ENCODE data around the gene ATP13A3. TPM values are rescaled to one million over a fixed set of nuclear protein-coding genes. Genes with fewer than 3 reads are reported as not detected.
"Not testable (repeated sequence)": the region's sequence is repeated elsewhere in the genome, so short reads cannot be mapped to it uniquely, and the experiment has no call there.

ATP13A3 gene
- total RNA-seq, 1 donor, result 228 TPM

DNA sequence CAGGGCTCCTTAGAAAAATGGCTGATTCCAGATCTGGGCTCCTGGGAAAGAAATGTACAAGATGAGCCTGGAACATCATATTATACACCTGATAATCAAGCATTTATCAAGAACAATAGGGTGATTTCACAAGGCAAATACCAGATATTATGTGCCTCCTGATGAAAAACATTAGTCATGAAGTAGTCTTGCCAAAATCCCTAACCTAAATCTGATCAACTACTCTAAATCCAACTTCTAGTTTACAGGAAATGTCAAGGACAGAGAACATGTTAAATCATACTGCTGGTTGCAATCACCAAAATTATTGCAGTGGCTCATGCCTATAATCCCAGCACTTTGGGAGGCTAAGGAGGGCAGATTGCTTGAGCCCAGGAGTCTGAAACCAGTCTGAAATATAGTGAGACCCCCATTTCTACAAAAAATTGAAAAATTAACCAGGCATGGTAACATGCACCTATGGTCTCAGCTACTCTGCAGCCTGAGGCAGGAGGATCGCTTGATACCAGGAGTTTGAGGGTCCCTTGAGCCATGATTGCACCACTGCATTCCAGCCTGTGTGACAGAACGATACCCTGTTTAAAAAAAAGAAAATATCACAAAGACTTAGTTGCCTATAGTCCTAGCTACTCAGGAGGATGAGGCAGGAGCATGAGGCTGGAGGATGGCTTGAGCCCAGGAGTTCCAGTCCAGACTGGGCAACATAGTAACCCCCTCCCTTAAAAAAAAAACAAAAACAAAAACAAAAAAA is 34.9 kb upstream of the ATP13A3 start:
- peak; percentile 81 for DNase-seq (ENCODE audit: low read depth)
- TF ChIP-seq, protein P1, sequence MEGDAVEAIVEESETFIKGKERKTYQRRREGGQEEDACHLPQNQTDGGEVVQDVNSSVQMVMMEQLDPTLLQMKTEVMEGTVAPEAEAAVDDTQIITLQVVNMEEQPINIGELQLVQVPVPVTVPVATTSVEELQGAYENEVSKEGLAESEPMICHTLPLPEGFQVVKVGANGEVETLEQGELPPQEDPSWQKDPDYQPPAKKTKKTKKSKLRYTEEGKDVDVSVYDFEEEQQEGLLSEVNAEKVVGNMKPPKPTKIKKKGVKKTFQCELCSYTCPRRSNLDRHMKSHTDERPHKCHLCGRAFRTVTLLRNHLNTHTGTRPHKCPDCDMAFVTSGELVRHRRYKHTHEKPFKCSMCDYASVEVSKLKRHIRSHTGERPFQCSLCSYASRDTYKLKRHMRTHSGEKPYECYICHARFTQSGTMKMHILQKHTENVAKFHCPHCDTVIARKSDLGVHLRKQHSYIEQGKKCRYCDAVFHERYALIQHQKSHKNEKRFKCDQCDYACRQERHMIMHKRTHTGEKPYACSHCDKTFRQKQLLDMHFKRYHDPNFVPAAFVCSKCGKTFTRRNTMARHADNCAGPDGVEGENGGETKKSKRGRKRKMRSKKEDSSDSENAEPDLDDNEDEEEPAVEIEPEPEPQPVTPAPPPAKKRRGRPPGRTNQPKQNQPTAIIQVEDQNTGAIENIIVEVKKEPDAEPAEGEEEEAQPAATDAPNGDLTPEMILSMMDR (IDR thresholded peaks at IDR 0.05; ENCODE audit: insufficient read depth, low read depth, low read length), result no peak
- H3K4me3 ChIP-seq (ENCODE audit: low read depth, low read length), result no peak overlapping the region

DNA sequence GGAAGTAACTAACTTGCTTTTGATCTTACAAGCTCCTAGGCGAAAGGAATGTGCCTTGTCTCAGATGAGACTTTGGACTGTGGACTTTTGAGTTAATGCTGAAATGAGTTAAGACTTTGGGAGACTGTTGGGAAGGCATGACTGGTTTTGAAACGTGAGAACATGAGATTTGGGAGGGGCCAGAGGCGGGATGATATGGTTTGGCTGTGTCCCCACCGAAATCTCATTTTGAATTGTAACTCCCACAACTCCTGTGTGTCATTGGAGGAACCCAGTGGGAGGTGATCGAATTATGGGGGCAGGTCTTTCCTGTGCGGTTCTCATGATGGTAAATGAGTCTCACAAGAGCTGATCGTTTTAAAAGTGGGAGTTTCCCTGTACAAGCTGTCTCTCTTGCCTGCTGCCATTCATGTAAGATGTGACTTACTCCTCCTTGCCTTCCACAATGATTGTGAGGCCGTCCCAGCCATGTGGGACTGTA is 33.9 kb upstream of the ATP13A3 start:
- DNase-seq (ENCODE audit: low read depth); H3K4me3 ChIP-seq (ENCODE audit: low read depth, low read length): not testable (repeated sequence)

DNA sequence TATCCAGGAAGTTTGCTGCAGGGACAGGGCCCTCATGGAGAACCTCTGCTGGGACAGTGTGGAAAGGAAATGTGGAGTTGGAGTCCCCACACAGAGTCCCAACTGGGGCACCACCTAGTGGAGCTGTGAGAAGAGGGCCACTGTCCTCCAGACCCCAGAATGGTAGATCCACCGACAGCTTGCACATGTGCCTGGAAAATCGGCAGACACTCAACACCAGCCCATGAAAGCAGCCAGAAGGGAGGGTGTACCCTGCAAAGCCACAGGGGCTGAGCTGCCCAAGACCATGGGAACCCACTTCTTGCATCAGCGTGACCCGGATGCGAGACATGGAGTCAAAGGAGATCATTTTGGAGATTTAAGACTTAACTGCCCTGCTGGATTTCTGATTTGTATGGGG is 33.4 kb upstream of the ATP13A3 start:
- not testable (repeated sequence) for H3K4me3 ChIP-seq (ENCODE audit: low read depth, low read length); DNase-seq (ENCODE audit: low read depth)

DNA sequence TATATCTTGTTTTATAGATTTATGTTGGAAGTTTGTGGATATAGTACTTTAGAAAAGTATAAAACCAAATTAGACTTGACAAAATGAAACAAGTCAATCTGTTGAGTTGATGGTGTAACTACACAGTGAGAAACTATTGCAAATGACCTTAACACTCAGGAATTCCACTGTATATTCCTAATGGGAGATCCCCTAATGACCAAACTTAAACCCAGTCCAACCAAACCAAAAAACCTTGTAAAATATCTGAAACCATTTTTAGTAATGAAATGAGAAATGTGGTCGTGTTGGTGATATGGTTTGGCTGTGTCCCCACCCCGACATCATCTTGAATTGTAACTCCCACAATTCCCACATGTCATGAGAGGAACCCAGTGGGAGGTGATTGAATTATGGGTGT is 31.9 kb upstream of the ATP13A3 start:
- no peak overlapping the region for H3K4me3 ChIP-seq (ENCODE audit: low read depth, low read length)
- TF ChIP-seq, protein P1 (IDR thresholded peaks at IDR 0.05; ENCODE audit: insufficient read depth, low read depth, low read length), result no peak
- DNase-seq (ENCODE audit: low read depth), result peak; percentile 62

DNA sequence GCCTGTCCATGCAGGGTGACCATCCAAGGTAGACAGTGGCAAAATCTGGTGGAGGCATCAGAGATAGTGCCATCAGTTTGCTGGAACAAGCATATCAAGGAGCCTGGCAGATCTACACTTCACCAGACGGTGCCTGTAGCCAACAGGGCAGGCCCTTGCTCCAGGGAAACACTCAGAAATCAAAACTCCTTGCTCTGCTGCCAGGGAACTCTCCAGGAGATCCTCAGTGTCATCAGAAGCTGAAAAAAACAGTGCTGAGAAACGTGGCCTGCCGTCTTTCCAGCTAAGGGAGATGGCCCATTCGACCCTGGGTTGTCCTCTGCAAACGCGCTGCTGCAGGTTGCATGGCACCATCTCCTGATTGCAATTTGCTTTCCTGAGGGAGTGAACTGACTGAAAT is 30.5 kb upstream of the ATP13A3 start:
- TF ChIP-seq, protein P1 (IDR thresholded peaks at IDR 0.05; ENCODE audit: insufficient read depth, low read depth, low read length), result no peak
- H3K4me3 ChIP-seq (ENCODE audit: low read depth, low read length), result no peak overlapping the region
- no peak for DNase-seq (ENCODE audit: low read depth)

DNA sequence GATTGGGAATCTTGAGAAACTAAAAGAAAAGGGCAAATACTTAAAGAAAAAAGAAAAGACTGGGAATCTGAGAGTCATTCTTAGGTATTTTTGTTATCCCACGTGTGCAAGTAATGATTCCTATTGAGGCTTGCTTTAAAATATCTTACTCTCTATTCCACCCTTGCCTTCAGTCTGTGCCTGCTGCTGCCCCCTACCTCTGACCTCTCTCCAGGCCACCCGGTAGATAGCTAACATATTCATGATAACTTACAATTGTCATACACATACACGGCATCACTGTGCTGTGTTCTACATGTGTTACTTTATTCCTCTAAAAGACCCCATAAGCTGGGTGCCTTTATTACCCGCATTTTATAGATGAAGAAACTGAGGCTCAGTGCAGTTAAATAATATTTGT is 27.8 kb upstream of the ATP13A3 start:
- no peak overlapping the region for H3K4me3 ChIP-seq (ENCODE audit: low read depth, low read length)
- DNase-seq (ENCODE audit: low read depth), result no peak

DNA sequence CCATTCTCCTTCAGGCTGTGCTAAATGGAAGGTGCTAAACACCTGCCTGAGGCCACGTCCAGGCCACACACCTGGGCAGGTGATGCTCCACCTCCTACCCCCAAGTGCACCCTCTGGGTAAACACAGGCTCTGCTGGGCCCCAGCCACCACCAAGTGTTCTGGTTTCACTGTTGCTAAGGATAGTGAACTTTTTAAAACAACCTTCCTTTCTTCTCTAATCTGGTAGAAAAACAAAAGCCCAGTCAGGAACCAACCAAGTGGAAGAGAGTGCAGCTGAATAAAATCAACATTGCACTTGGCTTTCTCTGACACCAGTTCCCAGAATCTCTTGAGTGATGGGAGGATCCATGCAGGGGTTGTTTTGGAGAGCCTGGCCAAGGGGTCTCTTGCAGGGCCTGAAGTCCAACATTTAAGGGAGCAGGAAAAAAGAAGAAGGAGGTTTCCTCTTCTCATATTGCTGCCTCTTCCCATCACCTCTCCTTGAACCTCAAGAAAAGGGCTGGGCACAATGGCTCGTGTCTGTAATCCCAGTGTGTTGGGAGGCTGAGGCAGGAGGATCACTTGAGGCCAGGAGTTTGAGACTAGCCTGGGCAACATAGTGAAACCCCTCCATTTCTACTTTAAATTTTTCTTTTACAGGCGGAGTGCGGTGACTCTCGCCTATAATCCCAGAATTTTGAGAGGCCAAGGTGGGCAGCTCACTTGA is 26.2 kb upstream of the ATP13A3 start:
- no peak overlapping the region for H3K4me3 ChIP-seq (ENCODE audit: low read depth, low read length)
- TF ChIP-seq, protein P1 (IDR thresholded peaks at IDR 0.05; ENCODE audit: insufficient read depth, low read depth, low read length), result no peak
- no peak for DNase-seq (ENCODE audit: low read depth)

More for the DNA sequence above, 27.8 kb upstream of the ATP13A3 start:
- TF ChIP-seq, protein P1 (IDR thresholded peaks at IDR 0.05; ENCODE audit: insufficient read depth, low read depth, low read length), result no peak
